ENCODE results near the gene UBE3D.

Gene UBE3D

GRCh38 chr6:82881519-82881918 is 184.1 kb downstream of the UBE3D start:
- Histone ChIP-seq H3K4me3 (ENCODE audit: low read length) (no peak overlapping the region), H3K4me1 (ENCODE audit: control insufficient read depth, low read length) (no peaks in the 10 kb centered on the region), H3F3A (ENCODE audit: control insufficient read depth, insufficient read depth) (no peaks in the 10 kb centered on the region), H3K79me2 (ENCODE audit: control insufficient read depth, low read length) (no peaks in the 10 kb centered on the region), H3K27me3 (ENCODE audit: control insufficient read depth, low read length) (no peaks in the 10 kb centered on the region), H3K36me3 (ENCODE audit: control insufficient read depth, low read length) (no peaks in the 10 kb centered on the region), H3K9me2 (replicated peaks; ENCODE audit: control insufficient read depth, low read length) (no peaks in the 10 kb centered on the region), H4K20me1 (ENCODE audit: control insufficient read depth, insufficient read depth, low read depth, low read length) (no peaks in the 10 kb centered on the region), H3K4me2 (ENCODE audit: low read length) (no peak overlapping the region), H3K9me3 (ENCODE audit: control insufficient read depth, insufficient read depth, low read length) (no peaks in the 10 kb centered on the region), H3K27ac (ENCODE audit: low read depth, low read length) (no peak overlapping the region)
- TF ChIP-seq EZH2phosphoT487 (IDR thresholded peaks at IDR 0.05; ENCODE audit: borderline replicate concordance, low read length) (no peak), CTCF (IDR thresholded peaks at IDR 0.05; ENCODE audit: low read depth, low read length, poor library complexity, severe bottlenecking) (no peak)

- no peak for TF ChIP-seq CTCF (IDR thresholded peaks at IDR 0.05; ENCODE audit: low read depth, low read length, poor library complexity, severe bottlenecking)
- TF ChIP-seq EZH2phosphoT487 (IDR thresholded peaks at IDR 0.05; ENCODE audit: borderline replicate concordance, low read length): no peak
- H3K36me3 ChIP-seq (ENCODE audit: control insufficient read depth, low read length): no peaks in the 10 kb centered on the region
- no peaks in the 10 kb centered on the region for H4K20me1 ChIP-seq (ENCODE audit: control insufficient read depth, insufficient read depth, low read depth, low read length)
- H3K4me1 ChIP-seq (ENCODE audit: control insufficient read depth, low read length): no peaks in the 10 kb centered on the region
- H3K79me2 ChIP-seq (ENCODE audit: control insufficient read depth, low read length): no peaks in the 10 kb centered on the region
- H3K4me3 ChIP-seq (ENCODE audit: low read length): no peak overlapping the region
- no peaks in the 10 kb centered on the region for H3F3A ChIP-seq (ENCODE audit: control insufficient read depth, insufficient read depth)
- no peaks in the 10 kb centered on the region for H3K27me3 ChIP-seq (ENCODE audit: control insufficient read depth, low read length)
- H3K27ac ChIP-seq (ENCODE audit: low read depth, low read length): no peak overlapping the region
- H3K9me2 ChIP-seq (replicated peaks; ENCODE audit: control insufficient read depth, low read length): no peaks in the 10 kb centered on the region
- no peak overlapping the region for H3K4me2 ChIP-seq (ENCODE audit: low read length)
- no peaks in the 10 kb centered on the region for H3K9me3 ChIP-seq (ENCODE audit: control insufficient read depth, insufficient read depth, low read length)
Observed at GRCh38 chr6:82878812-82879211, 186.8 kb downstream of the UBE3D start.

- H3K9me2 ChIP-seq (replicated peaks; ENCODE audit: control insufficient read depth, low read length): no peaks in the 10 kb centered on the region
- H3K36me3 ChIP-seq (ENCODE audit: control insufficient read depth, low read length): no peaks in the 10 kb centered on the region
- H3F3A ChIP-seq (ENCODE audit: control insufficient read depth, insufficient read depth): no peaks in the 10 kb centered on the region
- no peaks in the 10 kb centered on the region for H4K20me1 ChIP-seq (ENCODE audit: control insufficient read depth, insufficient read depth, low read depth, low read length)
- H3K9me3 ChIP-seq (ENCODE audit: control insufficient read depth, insufficient read depth, low read length): no peaks in the 10 kb centered on the region
- H3K79me2 ChIP-seq (ENCODE audit: control insufficient read depth, low read length): no peaks in the 10 kb centered on the region
- no peak overlapping the region for H3K4me3 ChIP-seq (ENCODE audit: low read length)
- no peaks in the 10 kb centered on the region for H3K27me3 ChIP-seq (ENCODE audit: control insufficient read depth, low read length)
- no peak overlapping the region for H3K27ac ChIP-seq (ENCODE audit: low read depth, low read length)
- no peak for TF ChIP-seq CTCF (IDR thresholded peaks at IDR 0.05; ENCODE audit: low read depth, low read length, poor library complexity, severe bottlenecking)
- TF ChIP-seq EZH2phosphoT487 (IDR thresholded peaks at IDR 0.05; ENCODE audit: borderline replicate concordance, low read length): no peak
- H3K4me1 ChIP-seq (ENCODE audit: control insufficient read depth, low read length): no peaks in the 10 kb centered on the region
- H3K4me2 ChIP-seq (ENCODE audit: low read length): no peak overlapping the region
Observed at GRCh38 chr6:82877213-82878195, 188.1 kb downstream of the UBE3D start.
